GM19455 (cell line): ENCODE results near the gene NELFCD.

Experiments
- ATAC-seq: cut with Tn5 transposase; IDR thresholded peaks from one replicate; pipeline ENCODE4 v1.9.1; 2021; ENCODE audit not compliant: unreplicated experiment

NELFCD gene

GRCh38 chr20:58993332-58994248, 12.5 kb downstream of the NELFCD start:
- ATAC-seq = no peak

DNA sequence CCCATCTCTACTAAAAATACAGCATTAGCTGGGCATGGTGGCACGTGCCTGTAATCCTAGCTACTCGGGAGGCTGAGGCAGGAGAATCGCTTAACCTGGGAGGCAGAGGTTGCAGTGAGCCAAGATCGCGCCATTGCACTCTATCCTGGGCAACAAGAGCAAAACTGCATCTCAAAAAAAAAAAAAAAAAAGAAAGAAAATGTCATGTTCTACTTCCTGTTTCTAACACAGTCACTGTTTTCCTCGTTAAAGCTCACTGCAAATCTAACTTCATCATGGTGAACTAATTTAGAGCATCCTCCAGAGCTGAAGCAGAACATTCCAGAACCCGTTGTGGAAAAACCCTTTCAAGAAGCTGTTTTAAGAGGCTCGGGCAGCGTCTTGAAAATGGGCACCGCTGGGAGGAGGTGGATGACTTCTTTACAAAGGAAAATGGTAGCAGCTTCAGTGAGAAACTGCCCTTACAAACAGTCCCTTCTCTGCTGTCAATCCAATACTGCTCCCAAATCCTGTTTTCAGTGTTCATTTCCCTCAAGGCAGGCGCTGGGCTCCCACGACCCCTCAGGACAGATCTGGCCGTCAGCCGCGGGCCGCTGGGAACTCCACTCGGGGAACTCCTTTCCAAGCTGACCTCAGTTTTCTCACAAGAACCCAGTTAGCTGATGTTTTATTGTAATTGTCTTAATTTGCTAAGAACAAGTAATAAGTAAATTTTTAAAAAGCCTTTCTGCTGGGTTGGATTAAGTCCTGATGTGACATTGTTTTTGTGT, 13.5 kb downstream of the NELFCD start:
- ATAC-seq = no peak

GRCh38 chr20:58995461-58996225, 14.6 kb downstream of the NELFCD start:
- no peak for ATAC-seq

DNA sequence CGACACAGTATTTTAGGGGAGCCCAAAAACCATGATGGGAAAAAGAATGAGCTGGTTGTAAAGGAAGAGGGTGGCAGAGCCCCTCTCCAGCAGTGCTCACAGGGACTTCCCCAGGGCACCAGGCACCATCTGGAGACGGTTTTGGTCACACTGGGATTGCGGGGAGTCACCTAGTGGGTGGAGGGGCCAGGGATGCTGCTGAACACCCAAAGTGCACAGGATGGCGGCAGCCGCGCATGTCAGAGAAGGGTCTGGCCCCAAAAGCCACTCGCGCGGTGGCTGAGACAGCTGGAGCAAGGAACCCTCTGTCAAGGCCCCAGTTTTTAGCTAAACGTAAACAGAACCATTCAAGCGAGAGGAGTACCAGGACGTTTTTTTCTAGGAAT, 15.2 kb downstream of the NELFCD start:
- no peak for ATAC-seq

DNA sequence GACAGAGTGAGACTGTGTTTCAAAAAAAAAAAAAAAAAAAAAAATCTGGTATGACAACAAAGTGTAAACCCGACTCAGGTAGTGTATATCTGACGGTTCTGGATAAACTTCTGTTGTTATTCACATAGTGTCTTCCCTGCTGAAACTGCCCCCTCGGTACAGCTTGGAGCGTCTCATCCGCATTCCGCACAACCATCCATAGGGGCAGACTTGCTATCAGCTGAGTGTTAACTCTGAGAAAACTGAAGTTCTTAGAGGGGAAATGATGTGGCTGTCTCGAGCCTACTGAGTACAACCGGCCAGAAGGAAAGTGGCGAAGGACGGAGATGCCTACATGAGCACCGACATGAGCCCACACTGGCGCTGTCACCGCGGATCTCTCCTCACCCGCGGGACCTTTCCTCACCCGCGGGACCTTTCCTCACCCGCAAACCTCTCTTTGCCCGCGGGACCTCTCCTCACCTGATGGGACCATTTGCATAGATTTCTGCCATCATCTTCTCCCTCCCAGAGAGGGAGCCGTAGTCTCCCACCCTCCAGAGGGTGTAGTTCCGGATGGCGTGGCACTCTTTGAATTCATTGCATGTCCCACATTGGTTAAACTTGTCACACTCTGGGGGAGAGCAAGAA, 16.2 kb downstream of the NELFCD start:
- ATAC-seq = no peak

GRCh38 chr20:58998656-58999055, 17.6 kb downstream of the NELFCD start:
- no peak for ATAC-seq

- ATAC-seq = no peak
Measured at GRCh38 chr20:59000326-59000725, 19.3 kb downstream of the NELFCD start.

DNA sequence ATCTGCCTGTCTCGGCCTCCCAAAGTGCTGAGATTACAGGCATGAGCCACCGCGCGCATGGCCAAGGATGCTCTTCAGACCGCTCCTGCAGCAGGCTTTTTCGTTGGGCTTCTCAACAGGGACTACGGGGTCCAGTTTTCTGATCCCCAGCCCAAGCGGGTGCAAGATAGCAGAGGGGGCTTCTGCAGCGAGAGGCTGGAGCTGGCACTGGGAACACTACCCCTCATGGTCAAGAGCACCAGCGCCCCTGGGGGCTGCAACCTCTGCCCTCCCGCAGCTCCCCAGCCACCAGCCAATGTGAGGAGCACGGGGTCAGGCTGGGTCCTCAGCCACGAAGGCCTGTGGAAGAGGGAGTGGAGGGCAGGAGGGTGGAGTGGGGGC, 20.0 kb downstream of the NELFCD start:
- no peak for ATAC-seq

- no peak for ATAC-seq
Measured at GRCh38 chr20:59001449-59002171, 20.6 kb downstream of the NELFCD start.

GRCh38 chr20:59002388-59002787, 21.3 kb downstream of the NELFCD start:
- no peak for ATAC-seq

DNA sequence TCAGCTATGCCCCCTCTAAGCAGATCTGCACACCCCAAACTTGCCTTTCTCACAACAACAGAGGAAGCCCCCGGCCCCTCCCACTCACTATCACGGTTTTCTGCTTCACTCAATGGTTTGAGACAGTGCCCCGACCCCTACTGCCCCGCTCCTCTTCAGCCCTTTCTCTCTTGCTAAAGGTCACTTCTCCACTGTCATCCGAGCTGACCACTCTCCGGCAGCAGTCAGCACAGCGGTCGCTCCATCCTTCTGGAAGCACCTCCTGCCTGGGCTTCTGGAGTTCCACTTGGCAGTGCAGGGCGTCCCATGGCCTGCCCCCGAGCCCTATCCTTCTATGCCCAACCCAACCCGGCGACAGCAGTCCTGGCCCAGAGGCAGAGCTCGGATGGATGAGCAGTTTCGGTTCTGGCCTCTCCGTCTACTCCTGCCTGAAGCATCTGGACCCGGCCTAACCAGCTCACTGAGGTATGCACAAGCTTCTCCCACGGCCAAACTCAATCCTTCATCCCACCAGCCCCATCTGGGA, 21.9 kb downstream of the NELFCD start:
- no peak for ATAC-seq

DNA sequence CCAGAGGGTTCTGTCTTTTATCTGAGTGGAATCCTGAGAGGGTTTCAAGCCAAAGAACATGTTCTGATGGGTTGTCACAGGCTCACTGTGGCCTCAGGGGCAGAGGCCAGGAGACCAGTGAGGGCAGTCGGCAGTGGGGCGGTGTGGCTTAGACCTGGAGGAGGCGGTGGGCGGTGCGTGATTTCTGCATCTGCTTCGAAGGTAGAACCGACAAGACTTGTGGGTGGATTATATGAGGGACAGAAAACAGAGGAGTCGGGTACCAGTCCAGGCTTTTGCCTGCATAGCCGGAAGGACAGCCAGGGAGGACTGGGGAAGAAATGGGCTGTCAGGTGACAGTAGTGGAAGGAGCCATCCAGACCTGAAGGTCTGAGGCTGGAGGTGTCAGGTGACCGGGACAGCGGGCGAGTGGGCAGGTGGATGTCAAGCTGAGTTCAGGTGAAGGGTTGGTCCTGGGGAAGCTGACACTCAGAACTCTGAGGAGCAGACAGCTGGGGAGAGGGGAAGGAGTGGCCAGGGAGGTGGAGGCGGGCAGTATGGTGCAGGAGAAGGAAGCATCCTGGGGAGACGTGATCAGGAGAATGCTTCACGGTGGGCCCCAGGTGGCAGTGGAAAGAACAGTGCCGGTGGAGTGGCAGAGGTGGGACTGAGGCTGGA, 22.9 kb downstream of the NELFCD start:
- no peak for ATAC-seq

GRCh38 chr20:59004493-59004762, 23.4 kb downstream of the NELFCD start:
- ATAC-seq = no peak

GRCh38 chr20:59004763-59005522, 23.9 kb downstream of the NELFCD start:
- ATAC-seq = peak; percentile 47

GRCh38 chr20:59005523-59006166, 24.6 kb downstream of the NELFCD start:
- no peak for ATAC-seq

- ATAC-seq = no peak
Measured at GRCh38 chr20:59006167-59006863, 25.3 kb downstream of the NELFCD start.

DNA sequence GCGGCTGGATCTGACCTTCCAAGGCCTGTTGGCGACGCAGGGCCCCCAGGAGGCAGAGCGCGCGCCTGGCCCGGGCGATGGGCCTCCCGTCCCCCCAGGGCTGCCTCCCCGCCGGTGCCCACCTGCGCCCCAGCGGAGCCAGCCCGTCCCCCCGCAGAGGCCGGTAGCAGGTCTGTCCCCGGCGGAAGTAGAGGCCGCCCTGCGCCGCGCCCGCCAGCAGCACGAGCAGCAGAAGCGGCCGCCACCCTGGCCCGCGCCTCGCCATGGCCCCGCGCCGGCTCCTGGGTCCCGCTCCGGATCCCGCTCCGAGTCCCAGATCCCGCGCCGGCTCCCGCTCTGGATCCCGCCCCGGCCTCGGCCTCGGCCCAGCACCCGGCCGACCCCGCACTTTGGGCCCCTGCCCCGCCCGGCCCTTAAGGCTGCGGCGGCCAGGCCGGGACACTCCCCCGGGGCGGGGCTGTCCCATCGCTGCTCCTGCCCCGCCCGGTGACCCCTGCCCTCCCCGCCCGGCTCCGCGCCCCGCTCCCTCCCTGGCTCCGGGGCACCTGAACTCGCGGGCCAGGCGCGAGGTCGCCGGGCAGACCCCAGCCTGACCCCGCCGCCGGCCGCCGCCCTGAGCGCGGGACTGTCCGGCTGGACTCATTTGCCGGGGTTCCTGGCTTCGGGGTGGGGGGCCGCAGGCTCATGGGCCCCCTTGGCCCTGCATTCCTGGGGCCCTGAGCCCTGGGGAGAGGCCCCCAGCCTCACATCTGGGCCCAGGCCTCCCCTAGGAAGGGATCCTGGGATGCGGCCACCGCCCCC, 26.0 kb downstream of the NELFCD start, which contains the start of gene CTSZ:
CTSZ (minus strand) TSS at position 391 of the 801 bp plus-strand sequence; CDS start at position 265, 126 bp downstream.
- peak; percentile 32 for ATAC-seq
